KBM-7 (cell line): ENCODE results near the gene PPP2R5E.
"Not testable (repeated sequence)": the region's sequence is repeated elsewhere in the genome, so short reads cannot be mapped to it uniquely, and the experiment has no call there.

Source experiments
- DNase-seq: peaks from one replicate; pipeline ENCODE4 v3.0.0-alpha.2; 2015
- in situ Hi-C: fragments of 300-500 bp; cut with MboI; formaldehyde crosslinking; loops from 2 replicates; pipeline ENCODE4 v1.14.3; 2020; ENCODE audit warnings: low sequenced_read_pairs, low pct_unique_long_range_greater_than_20kb, mixed read lengths

PPP2R5E gene

DNA sequence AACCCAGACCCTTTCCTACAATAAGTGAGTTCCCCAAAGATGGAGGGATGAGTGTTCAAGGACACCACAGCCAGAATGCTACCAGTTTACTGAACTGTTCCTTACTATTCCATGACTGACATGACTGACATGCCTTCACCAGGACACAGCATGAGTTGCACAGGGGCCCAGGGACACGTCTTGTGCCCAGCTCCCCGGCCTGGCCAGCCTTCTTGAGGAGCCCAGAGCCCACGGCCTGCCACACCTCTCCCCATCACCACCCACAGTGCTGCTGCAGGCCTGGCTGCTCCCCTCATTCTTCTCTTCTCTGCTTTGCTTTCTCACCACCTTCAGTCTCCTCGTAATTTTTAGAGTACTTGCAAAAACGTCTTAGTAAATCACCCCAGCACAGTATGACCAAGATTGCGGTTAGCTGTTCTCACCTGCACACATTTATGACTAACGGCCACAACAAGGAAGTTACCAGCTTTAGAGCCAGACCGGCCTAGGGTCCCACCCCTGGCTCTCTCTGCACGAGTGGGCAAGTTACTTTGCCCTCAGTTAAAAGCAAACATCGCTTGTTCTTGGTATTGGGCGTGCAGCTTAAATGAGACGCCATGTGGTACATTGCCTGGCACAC, 18.5 kb downstream of the PPP2R5E start:
- in situ Hi-C loops = no loop called here
- peak; percentile 38 for DNase-seq

DNA sequence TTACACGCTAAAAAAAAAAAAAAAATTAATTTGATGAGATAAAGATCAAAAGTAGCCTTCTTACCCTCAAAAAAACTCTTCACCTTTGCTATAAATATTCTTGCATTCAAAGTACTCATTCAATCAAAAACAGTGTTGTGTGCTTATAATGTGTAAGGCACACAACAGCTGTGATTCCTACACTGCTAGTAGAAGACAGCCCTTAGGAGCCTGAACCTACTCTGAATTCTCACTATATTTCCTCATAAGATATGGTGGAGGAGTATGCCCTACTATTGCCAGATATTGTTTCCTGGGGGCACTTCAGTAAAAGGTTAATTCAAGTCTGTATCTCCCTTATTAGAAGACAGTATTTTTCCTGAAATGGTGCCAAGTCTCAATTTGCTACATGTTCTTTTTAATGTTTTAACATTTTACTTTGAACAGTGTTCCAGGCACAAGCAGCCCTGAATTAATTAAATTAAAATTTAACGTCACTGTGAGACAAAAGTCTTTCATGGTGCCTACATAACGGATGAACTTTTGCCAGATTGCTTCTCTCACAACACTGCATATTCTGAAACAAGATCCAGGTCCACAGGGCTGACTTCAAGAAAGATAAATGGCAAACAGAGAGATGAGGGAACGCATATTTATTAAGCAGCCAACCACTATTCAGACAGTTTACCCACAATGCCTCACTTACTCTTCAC, 19.3 kb downstream of the PPP2R5E start:
- in situ Hi-C loops = no loop called here
- no peak for DNase-seq

DNA sequence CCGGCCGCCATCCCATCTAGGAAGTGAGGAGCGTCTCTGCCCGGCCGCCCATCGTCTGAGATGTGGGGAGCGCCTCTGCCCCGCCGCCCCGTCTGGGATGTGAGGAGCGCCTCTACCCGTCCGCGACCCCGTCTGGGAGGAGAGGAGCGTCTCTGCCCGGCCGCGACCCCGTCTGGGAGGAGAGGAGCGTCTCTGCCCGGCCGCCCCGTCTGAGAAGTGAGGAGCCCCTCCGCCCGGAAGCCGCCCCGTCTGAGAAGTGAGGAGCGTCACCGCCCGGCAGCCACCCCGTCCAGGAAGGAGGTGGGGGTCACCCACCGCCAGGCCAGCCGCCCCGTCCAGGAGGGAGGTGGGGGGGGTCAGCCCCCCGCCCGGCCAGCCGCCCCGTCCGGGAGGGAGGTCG, 20.7 kb downstream of the PPP2R5E start:
- in situ Hi-C loops = not testable (repeated sequence)

DNA sequence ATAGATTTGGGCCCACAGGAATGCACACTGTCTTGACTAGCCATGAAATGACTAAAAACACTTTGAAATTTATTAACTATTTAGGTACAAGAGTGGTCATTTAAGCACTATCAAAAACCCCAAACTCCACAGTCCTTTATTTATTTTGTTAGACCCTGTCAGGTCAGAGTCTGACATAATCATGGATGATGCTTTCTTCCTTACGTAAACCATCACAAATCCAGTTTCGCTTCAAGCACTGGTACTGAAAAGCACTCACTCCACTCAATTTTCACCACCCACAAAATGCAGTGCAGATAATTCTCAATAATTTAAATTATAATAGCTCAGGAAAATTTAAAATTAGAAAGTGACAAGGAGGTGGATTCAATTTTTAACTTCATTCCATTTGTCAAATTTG, 25.8 kb downstream of the PPP2R5E start:
- in situ Hi-C loops = no loop called here

More for the DNA sequence above, 20.7 kb downstream of the PPP2R5E start:
- DNase-seq = not testable (repeated sequence)

DNA sequence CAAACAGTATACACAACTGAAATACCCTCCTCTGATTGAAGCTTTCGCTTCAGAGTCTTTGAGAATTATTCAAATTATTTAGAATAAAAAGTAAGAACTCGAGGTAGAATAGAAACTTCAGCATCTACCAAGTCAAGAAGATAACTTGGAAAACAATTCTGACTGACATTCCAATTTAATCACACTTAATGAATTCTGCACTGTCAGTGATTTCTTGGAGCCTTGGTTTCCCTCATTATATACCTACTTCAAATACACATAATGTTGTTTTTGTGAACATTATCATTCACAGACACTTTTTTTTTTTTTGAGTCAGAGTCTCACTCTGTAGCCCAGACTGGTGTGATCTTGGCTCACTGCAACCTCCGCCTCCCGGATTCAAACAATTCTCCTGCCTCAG, 27.9 kb downstream of the PPP2R5E start:
- in situ Hi-C loops = no loop called here
- no peak for DNase-seq

More for the DNA sequence above, 25.8 kb downstream of the PPP2R5E start:
- no peak for DNase-seq

DNA sequence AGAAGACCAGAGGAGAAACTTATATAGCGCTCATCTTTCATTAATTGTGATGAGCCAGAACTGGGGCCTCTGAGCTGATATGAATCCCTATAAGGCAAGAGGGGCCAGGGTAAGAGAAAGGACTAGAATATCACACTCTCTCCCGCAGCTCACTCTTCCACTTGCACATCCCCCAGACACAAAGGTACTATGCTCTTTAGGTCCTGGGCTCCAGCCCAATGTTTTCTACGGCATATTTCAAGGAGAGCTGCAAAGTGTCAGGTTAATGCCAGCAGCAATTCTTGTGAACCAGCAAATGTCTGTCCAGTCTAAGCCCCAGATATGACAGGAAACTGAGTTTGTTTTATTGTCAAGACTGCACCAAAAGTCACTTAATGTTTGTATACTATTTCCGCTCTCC, 29.4 kb downstream of the PPP2R5E start:
- DNase-seq = no peak
- in situ Hi-C loops = no loop called here

DNA sequence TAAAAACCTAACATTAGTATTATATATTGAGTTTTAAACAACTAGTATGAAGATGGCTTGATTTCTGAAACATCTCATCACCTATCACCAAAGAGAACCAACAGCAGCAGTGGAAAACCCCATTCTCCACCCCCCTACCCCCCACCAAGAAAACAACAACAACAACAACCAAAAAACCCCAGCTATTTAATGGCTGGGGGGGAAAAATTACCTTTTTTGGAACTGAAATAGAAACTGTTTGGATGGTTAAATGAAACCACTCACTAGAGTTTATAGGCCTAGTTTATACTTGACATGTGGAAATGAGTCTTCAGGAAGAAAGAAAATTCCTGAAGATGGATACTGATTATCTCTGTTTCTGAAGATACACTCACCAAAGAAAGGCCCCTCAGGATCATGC, 30.3 kb downstream of the PPP2R5E start:
- DNase-seq = no peak

DNA sequence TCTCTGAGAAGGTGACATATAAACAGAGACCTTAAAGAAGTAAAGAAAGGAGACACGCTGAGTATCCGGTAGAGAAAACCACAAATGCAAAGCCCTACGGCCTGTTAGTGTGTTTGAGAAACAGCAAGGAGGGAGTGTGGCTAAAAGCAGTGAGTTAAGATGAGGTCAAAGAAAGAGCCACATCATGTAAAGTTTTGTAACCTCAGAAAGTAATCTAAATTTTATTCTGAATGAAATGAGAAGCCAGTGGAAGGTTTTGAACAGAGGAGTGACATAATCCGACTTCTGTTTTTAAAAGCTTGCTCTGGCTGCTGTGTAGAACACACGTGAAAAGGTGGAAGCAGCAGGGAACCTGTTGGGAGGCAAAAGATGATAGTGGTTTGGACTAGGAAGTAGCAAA, 32.6 kb downstream of the PPP2R5E start:
- peak; percentile 68 for DNase-seq
- in situ Hi-C loops = no loop called here

More for the DNA sequence above, 30.3 kb downstream of the PPP2R5E start:
- in situ Hi-C loops = no loop called here

DNA sequence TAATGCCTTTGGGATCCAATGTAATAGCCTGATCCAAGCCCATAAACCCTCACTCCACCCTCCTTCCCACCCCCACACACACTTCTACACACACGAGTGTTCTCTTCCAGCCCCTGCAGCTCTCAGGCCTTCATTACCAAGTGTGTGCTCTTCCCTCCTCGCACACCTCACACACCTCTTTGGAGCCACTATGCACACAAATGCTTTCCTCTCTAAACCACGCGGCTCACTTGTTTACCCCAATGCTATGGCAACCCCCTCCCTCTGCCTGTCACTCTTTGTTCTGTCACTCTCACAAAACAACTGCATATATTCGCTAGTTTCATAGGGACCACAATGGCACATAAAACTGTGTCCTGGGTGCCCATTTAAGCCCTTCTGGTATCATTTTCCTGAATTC, 35.1 kb downstream of the PPP2R5E start:
- peak; percentile 34 for DNase-seq
- in situ Hi-C loops = no loop called here

DNA sequence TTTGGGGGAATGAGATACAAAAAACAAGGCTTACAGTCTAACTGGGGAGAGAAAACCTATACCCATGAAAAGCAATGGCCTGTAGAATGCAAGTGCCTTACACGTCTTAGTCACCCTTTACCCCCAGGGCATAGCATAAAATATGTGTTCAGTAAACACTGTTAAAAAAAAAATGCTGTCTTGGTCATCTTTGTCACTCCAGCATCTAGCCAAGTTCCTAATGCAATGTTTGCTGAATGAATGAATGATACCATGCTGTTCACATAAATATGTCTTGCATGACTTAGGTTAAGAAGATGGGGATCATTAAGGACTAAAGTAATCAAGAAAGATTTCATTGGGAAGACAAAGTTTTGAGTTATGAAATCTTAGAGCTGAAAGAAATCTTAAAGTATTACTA, 38.5 kb downstream of the PPP2R5E start:
- in situ Hi-C loops = no loop called here
- no peak for DNase-seq

DNA sequence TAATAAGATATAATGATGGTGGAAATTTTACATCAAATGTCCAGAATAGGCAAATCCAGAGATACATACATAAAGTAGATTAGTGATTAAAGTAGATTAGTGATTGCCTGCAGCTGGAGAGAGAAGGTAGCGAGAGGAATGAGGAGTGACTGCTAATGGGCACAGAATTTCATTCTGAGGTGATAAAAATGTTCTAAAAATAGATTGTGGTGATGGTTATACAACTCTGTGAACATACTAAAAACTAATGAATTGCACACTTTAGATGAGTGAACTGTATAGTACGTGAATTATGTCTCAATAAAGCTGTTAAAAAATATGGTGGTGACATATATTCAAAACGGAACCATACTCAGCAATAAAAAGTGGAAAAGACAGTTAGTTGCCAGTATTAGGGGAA, 41.7 kb downstream of the PPP2R5E start:
- in situ Hi-C loops = no loop called here
- DNase-seq = no peak

DNA sequence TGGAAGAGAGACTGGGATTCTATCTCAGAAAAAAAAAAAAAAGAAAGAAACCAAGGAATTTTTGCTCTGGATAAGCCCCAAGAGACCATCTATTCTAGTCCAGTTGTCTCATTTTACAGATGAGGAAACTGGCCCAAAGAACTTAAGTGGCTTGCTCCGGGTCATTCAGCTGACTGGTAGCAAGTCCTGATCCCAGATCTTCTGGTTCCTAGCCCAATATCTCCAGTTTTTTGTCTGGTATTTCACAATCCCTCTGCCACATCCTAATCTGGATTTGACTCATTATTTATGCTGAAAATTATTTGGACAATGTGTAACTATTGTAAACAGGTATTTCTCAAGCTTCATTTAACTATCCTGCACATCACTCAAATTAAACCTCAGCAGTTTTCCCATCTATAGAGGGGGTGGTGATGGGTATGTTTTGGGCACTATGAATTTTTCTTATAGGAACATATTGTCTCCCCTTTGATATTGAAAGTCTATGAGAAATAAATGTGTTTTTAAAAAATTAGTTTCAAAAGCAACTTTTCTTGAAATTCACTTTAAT, 43.4 kb downstream of the PPP2R5E start:
- in situ Hi-C loops = no loop called here
- DNase-seq = no peak

DNA sequence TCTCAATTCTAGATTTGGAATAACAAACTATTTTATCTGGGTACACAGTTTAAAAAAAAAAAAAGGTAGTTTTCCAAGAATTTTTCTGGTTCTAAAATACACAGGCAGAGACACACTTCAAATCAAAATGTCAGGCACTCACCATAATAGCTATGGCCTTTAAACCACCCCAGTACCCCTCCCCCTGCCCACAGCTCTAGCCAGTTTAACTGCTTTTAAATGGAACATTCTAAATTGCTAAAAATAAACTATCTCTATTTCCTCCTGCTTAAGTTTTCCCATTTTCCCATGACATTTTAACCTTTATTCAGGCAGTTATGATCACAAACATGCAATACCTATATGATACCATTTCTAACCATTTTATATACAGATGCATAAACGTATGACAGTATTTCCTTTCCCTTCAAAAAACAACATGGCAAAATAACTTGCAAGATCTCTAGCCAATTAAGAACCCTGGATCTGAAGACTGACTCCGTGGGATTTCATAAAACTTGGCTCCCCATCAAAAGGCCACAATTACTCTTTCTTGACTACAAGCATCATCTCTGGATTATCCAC, 46.3 kb downstream of the PPP2R5E start:
- DNase-seq = no peak
- in situ Hi-C loops = no loop called here

DNA sequence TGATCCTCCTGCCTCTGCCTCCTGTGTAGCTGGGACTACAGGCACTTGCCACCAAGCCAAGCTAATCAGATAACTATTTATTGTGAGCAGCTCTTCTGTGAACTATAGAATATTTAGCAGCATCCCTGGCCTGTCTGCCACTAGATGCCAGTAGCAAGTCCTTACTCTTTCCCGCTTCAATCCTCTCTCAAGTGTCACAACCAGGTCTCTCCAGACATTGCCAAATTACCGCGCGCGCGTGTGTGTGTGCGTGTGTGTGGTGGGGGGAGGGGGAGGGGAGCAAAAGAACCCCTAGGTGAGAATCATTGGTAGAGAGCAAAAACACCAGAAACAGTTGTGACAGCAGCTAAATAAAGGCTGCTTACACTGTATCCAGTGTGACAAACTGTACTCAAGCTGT, 49.9 kb downstream of the PPP2R5E start:
- peak; percentile 31 for DNase-seq
- in situ Hi-C loops = no loop called here

DNA sequence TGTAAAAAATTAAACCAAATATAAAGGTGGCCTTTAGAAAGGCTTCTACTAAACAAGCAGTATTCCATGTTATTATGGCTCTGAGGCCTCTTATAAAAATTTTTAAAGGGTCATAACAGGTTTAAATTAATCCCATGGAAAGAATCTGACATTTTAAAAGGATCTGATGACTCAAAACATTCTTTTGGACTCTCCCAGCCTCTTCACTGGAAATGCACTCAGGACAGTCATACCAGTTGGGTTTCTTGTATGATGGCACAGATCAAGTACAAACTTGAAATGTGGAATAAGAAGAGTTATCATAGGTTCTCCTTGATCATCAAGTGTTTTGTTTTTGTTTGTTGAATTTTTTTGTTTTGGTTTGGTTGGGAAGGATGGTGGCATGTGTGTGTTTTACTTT, 50.8 kb downstream of the PPP2R5E start:
- in situ Hi-C loops = no loop called here
- DNase-seq = no peak

DNA sequence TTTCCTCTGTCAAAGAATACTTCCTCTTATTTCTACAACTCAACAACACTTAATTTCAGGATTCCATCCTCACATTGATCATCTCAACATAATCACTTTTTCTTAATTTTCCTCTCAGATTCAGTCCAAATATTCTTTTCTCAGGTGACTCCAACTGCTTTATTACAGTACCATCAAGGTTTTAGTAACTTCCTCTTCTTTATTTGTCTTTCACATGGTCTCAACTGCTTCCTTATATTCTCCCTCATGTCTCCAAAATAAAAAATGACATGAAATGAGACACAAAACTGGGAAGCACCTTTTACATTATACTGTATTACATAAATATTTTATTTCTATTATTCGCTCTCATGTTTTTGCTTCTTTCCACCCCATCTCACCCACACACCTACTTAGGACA, 55.5 kb downstream of the PPP2R5E start:
- DNase-seq = peak; percentile 33
- in situ Hi-C loops = no loop called here

DNA sequence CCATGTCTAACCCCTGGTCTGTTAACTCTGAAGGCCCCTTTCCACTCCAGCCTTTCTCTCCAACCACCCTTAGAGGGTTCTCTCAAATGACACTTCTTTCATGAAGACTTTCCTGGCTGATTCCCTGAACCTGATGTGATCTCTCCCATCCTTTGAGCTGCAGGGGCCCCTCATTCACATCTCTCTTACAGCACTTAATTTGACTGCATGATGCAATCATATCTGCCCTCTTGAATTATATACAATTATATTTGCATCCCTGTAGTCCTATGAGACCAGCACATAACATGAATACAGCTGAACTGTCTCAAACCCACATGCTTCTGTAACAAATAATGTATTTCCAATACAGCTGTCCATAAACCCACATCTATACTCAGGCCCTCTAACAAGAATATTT, 56.4 kb downstream of the PPP2R5E start:
- in situ Hi-C loops = no loop called here
- DNase-seq = no peak

DNA sequence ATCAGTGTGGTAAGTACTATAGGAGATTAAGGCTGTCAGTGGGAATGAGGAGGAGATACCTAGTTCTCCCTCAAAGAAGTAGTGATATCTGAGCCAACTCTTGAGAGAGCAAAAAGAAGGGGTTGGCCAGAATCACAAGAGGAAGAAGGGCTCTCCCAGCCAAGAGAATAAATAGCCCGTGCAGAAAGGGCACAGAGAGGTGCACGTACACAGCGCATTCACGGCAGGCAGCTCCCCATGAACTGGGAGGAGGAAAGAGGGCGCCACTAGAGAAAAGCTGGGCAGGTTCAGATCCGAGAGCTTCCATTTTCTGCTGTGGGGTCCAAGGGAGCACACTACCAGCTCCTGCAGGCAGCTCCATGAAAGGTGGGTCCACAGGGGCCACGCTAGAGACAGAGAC, 59.9 kb downstream of the PPP2R5E start:
- no peak for DNase-seq
- in situ Hi-C loops = no loop called here

DNA sequence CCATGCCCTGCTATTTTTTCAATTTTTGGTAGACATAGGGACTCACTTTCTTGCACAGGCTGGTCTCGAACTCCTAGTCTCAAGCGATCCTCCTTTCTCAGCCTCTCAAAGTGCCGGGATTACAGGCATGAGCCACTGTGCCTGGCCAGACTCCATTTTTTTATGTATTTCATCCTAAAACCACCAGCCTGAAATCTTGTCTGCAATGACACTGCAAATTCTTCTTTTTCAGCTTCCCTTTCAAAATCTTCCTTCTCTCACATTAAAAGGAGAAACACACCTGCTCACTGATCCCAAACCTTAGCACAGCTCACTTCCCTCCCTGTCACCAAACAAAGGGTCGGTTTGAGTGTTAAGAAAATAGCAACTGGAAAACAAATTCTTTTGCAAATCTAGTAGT, 62.6 kb downstream of the PPP2R5E start:
- no peak for DNase-seq
- in situ Hi-C loops = no loop called here

DNA sequence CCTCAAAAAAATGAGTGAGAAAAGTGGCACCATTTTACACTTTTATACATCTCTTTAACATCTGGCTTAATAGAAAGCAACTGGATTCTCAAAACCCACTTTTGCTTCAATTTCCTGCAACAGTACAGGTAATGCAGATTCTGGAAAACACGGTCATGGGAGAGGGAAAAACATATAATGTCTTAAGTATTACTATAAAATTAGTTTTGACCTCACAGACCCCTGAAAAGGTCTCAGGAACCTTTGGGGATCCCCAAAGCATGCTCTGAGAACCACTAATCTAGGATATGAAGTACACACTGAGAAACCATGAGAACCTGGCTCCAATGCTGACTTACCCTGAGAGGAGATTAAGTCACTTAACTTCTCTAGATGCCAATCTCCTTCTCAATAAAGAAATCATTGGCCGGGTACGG, 64.7 kb downstream of the PPP2R5E start:
- in situ Hi-C loops = no loop called here
- DNase-seq = no peak
